Right atrium auricular region (tissue), 2 donors: Measurements from ENCODE around the gene BACH1. TPM values are rescaled to one million over a fixed set of nuclear protein-coding genes. Genes with fewer than 3 reads are reported as not detected.

ENCODE experiments used
- DNase-seq: peaks from one replicate; pipeline ENCODE4 v3.0.0-alpha.2; 2019; ENCODE audit warnings: low spot score
- H3K27ac ChIP-seq, 2 donors: fragments of 200-600 bp; sonication (generic); 1 replicate in 1 of 2; 2 replicates in 1 of 2; pipeline ENCODE4 v1.5.1; 2016 to 2019
- H3K27me3 ChIP-seq, 2 donors: fragments of 200-600 bp; sonication (generic); one replicate each; pipeline versions ENCODE4 v1.5.1 to v1.6.0; 2017 to 2019
- H3K36me3 ChIP-seq: fragments of 200-600 bp; sonication (generic); one replicate; pipeline ENCODE4 v1.5.1; 2016
- H3K4me1 ChIP-seq, 2 donors: fragments of 200-600 bp; sonication (generic); one replicate each; pipeline versions ENCODE4 v1.5.1 to v1.6.0; 2017 to 2019
- H3K4me3 ChIP-seq, 2 donors: fragments of 200-600 bp; sonication (generic); 1 replicate in 1 of 2; 2 replicates in 1 of 2; pipeline ENCODE4 v1.5.1; 2017 to 2019; ENCODE audit warnings: mild to moderate bottlenecking in 1 of 2, moderate library complexity in 1 of 2
- H3K9me3 ChIP-seq, 2 donors: fragments of 200-600 bp; sonication (generic); one replicate each; pipeline ENCODE4 v1.5.1; 2019
- CTCF ChIP-seq, 2 donors: fragments of 200-600 bp; sonication (generic); IDR thresholded peaks; one replicate each; pipeline ENCODE4 v1.5.1; 2019; ENCODE audit warnings: antibody characterized with exemption in 2 of 2
- total RNA-seq, 2 donors: library from RNA; depleted of rRNA; stranded (reverse); fragments of >200 nt; gene quantifications; one replicate each; pipeline ENCODE4 v1.1.0, GENCODE V29; 2016

Gene BACH1
- total RNA-seq, 2 donors from 2014 or later: 16.0 to 31.2 TPM

- Histone ChIP-seq H3K4me1 (no peaks in the 10 kb centered on the region), H3K36me3 (no peaks in the 10 kb centered on the region), H3K27me3 (no peaks in the 10 kb centered on the region), H3K4me3 (no peak overlapping the region), H3K9me3 (no peaks in the 10 kb centered on the region), H3K27ac (no peak overlapping the region)
- no peak for DNase-seq
- TF ChIP-seq CTCF (IDR thresholded peaks at IDR 0.05): no peak
These were observed 80.9 kb downstream of the BACH1 start for GRCh38 chr21:29379517-29380054.

GRCh38 chr21:29382030-29382654 is 83.4 kb downstream of the BACH1 start:
- DNase-seq: no peak
- no peaks in the 10 kb centered on the region for H3K27me3 ChIP-seq
- no peaks in the 10 kb centered on the region for H3K9me3 ChIP-seq
- TF ChIP-seq CTCF (IDR thresholded peaks at IDR 0.05): no peak
- no peak overlapping the region for H3K4me3 ChIP-seq
- H3K36me3 ChIP-seq: no peaks in the 10 kb centered on the region
- no peak overlapping the region for H3K27ac ChIP-seq
- no peaks in the 10 kb centered on the region for H3K4me1 ChIP-seq

GRCh38 chr21:29384683-29385359 is 86.1 kb downstream of the BACH1 start:
- Histone ChIP-seq H3K27me3 (no peaks in the 10 kb centered on the region), H3K27ac (no peak overlapping the region), H3K4me3 (no peak overlapping the region), H3K4me1 (no peaks in the 10 kb centered on the region), H3K36me3 (no peaks in the 10 kb centered on the region), H3K9me3 (no peaks in the 10 kb centered on the region)
- DNase-seq: no peak
- no peak for TF ChIP-seq CTCF (IDR thresholded peaks at IDR 0.05)

- Histone ChIP-seq H3K4me1 (no peaks in the 10 kb centered on the region), H3K27ac (no peak overlapping the region), H3K36me3 (no peaks in the 10 kb centered on the region), H3K9me3 (no peaks in the 10 kb centered on the region), H3K27me3 (no peaks in the 10 kb centered on the region), H3K4me3 (no peak overlapping the region)
- TF ChIP-seq CTCF (IDR thresholded peaks at IDR 0.05): no peak
- no peak for DNase-seq
These were observed 87.3 kb downstream of the BACH1 start for GRCh38 chr21:29385934-29386520.

GRCh38 chr21:29386803-29387202 is 88.1 kb downstream of the BACH1 start:
- Histone ChIP-seq H3K4me1 (no peaks in the 10 kb centered on the region), H3K9me3 (no peaks in the 10 kb centered on the region), H3K4me3 (no peak overlapping the region), H3K36me3 (no peaks in the 10 kb centered on the region), H3K27me3 (no peaks in the 10 kb centered on the region), H3K27ac (no peak overlapping the region)
- no peak for TF ChIP-seq CTCF (IDR thresholded peaks at IDR 0.05)
- no peak for DNase-seq
